GM12892 (cell line): ENCODE data around the gene NTSR1.

Source experiments
- POLR2A ChIP-seq: IDR thresholded peaks from 2 replicates; pipeline ENCODE4 v1.6.1; 2011; ENCODE audit warnings: low read depth, low read length, control low read depth
- POLR2AphosphoS5 ChIP-seq: IDR thresholded peaks from 2 replicates; pipeline ENCODE4 v1.6.1; 2011; ENCODE audit warnings: low read depth, low read length, control low read depth
- TAF1 ChIP-seq: IDR thresholded peaks from 2 replicates; pipeline ENCODE4 v1.6.1; 2011; ENCODE audit warnings: low read depth, mild to moderate bottlenecking, control low read depth, low read length, borderline replicate concordance

GRCh38 chr20:62738025-62738881 is 29.6 kb downstream of the NTSR1 start:
- TF ChIP-seq POLR2AphosphoS5 = no peak
- TF ChIP-seq POLR2A = no peak
- TF ChIP-seq TAF1 = no peak
